CD4-positive, CD25-positive, alpha-beta regulatory T cell (primary cell): Measurements from ENCODE around the gene TRPC4AP. TPM values are rescaled to one million over a fixed set of nuclear protein-coding genes. Genes with fewer than 3 reads are reported as not detected.

Source experiments
- ATAC-seq, 2 donors: fragments of 150-1000 bp; cut with Tn5 transposase; one replicate each; pipeline ENCODE4 v1.10.0; 2021; ENCODE audit warnings: low read depth in 2 of 2, moderate number of reproducible peaks in 2 of 2, moderate library complexity in 1 of 2
- DNase-seq, 3 donors: peaks; one replicate each; pipeline versions ENCODE4 v3.0.0 to v3.0.0-alpha.2; 2012 to 2022; ENCODE audit warnings: mixed read lengths in 1 of 3
- H3K27ac ChIP-seq: one replicate; pipeline ENCODE4 v1.7.0; 2013; ENCODE audit warnings: mild to moderate bottlenecking, low read length; ENCODE audit not compliant: insufficient read depth, poor library complexity, severe bottlenecking
- H3K27me3 ChIP-seq: one replicate; pipeline ENCODE4 v1.7.0; 2013; ENCODE audit warnings: low read length; ENCODE audit not compliant: control insufficient read depth, insufficient read depth
- H3K36me3 ChIP-seq: one replicate; pipeline ENCODE4 v1.7.0; 2013; ENCODE audit warnings: mild to moderate bottlenecking, low read length, moderate library complexity; ENCODE audit not compliant: control insufficient read depth, insufficient read depth
- H3K4me1 ChIP-seq: 2 replicates; pipeline ENCODE4 v1.7.0; 2013; ENCODE audit warnings: mild to moderate bottlenecking, low read length; ENCODE audit not compliant: insufficient read depth, control insufficient read depth, poor library complexity, severe bottlenecking
- H3K4me3 ChIP-seq: one replicate; pipeline ENCODE4 v1.7.0; 2013; ENCODE audit warnings: low read depth, mild to moderate bottlenecking, low read length, moderate library complexity
- H3K9me3 ChIP-seq, 2 experiments: 1 replicate in 1 of 2; 2 replicates in 1 of 2; pipeline ENCODE4 v1.7.0; 2013; ENCODE audit warnings: low read length in 2 of 2, mild to moderate bottlenecking in 1 of 2, moderate library complexity in 1 of 2; ENCODE audit not compliant: control insufficient read depth in 2 of 2
- H3K27ac Mint-ChIP-seq, 3 donors: one replicate each; pipeline ENCODE4 v1.8.0; 2020 to 2022; ENCODE audit warnings: mild to moderate bottlenecking in 3 of 3, mixed read lengths in 3 of 3, moderate library complexity in 2 of 3
- H3K27me3 Mint-ChIP-seq: one replicate; pipeline ENCODE4 v1.8.0; 2022; ENCODE audit warnings: mild to moderate bottlenecking, mixed read lengths
- H3K36me3 Mint-ChIP-seq: one replicate; pipeline ENCODE4 v1.8.0; 2020; ENCODE audit warnings: mixed read lengths
- H3K4me1 Mint-ChIP-seq, 4 donors: one replicate each; pipeline ENCODE4 v1.8.0; 2020 to 2022; ENCODE audit warnings: mixed read lengths in 4 of 4, mild to moderate bottlenecking in 1 of 4
- H3K4me3 Mint-ChIP-seq, 4 donors: one replicate each; pipeline ENCODE4 v1.8.0; 2020 to 2022; ENCODE audit warnings: mild to moderate bottlenecking in 4 of 4, mixed read lengths in 4 of 4, moderate library complexity in 3 of 4
- H3K9me3 Mint-ChIP-seq, 7 donors: one replicate each; pipeline ENCODE4 v1.8.0; 2020 to 2022; ENCODE audit warnings: mixed read lengths in 7 of 7, mild to moderate bottlenecking in 3 of 7, moderate library complexity in 2 of 7
- polyA plus RNA-seq, 4 donors: library from polyadenylated mRNA; unstranded; fragments of 300-500 nt; fragmentation: Illumina TruSeq; gene quantifications; one replicate each; pipeline ENCODE4 v1.2.3, GENCODE V29; 2021
- total RNA-seq: library from RNA; stranded (reverse); gene quantifications from one replicate; pipeline ENCODE4 v1.2.3, GENCODE V29; 2022

TRPC4AP gene
- total RNA-seq: 76.4 TPM
- polyA plus RNA-seq: 10 to 100 TPM; 58.7 to 73.2 (median 60.8) TPM

DNA sequence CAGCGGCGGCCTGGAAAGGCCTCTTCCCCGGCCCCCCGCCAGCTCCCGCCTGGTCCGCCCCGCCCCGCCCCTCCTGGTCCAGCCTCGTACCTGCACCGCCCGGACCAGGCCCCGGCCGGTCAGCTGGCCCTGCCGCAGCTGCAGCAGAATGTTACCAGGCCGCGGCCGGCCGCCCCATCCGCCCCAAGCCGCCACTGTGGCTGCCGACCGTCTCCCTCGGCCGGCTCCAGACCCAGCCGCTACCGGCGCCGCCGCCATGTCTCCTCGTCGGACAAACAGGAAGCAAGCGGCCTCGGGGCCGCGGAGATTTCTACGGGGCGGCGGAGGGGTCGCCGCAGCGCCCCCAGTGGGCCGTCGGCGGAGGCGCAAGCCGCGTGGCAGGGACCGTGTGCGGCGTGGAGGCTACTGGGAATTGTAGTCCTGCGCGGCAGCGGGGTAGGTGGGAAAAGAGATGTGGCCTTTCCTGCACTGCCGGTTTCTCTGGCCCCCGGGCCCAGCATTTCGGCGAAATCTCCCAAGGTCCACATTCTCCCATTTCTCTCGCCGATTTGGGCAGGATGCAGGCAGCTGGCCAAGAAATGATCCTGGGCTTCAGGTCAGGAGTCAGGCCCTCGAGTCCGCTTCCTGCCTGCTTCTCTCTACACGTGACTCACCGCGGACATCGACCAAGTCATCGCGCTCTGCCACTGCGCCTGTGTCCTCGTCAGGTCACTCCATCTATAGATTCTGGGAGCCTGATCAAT lies at the start of gene TRPC4AP:
TSS of gene TRPC4AP (minus strand) at position 284 of the 743 bp plus-strand sequence. CDS start at position 258, 26 bp downstream.
- Mint-ChIP-seq H3K4me3 (peak within 1 kb of the TSS; percentile 86 to 95 (median 94)), H3K4me1 (peaks cover 15 to 53% (median 42%) of the 10 kb centered on the region in 4 donors), H3K9me3 (no peaks in the 10 kb centered on the region), H3K27ac (peak within 1 kb of the TSS; percentile 85 to 94 (median 89)), H3K27me3 (peaks cover 10% of the 10 kb centered on the region), H3K36me3 (peaks cover 9% of the 10 kb centered on the region)
- H3K27me3 ChIP-seq: no peaks in the 10 kb centered on the region
- ATAC-seq (peak; percentile 98 to 99), DNase-seq (peak; percentile 82 to 94 (median 88))
- H3K36me3 ChIP-seq: peaks cover 7% of the 10 kb centered on the region
- peak within 1 kb of the TSS; percentile 89 for H3K4me3 ChIP-seq
- H3K9me3 ChIP-seq: no peaks in the 10 kb centered on the region
- peak within 1 kb of the TSS; percentile 89 for H3K27ac ChIP-seq
- peaks cover 39% of the 10 kb centered on the region for H3K4me1 ChIP-seq

- Mint-ChIP-seq H3K27me3 (no peaks in the 10 kb centered on the region), H3K4me1 (peaks cover 0 to 8% (median 4%) of the 10 kb centered on the region in 4 donors), H3K27ac (peak overlapping the region in 1 of 3 donors; percentile 31), H3K9me3 (no peaks in the 10 kb centered on the region), H3K4me3 (no peak overlapping the region), H3K36me3 (peaks cover 38% of the 10 kb centered on the region)
- no peaks in the 10 kb centered on the region for H3K9me3 ChIP-seq
- DNase-seq (no peak), ATAC-seq (no peak)
- H3K27me3 ChIP-seq: no peaks in the 10 kb centered on the region
- no peaks in the 10 kb centered on the region for H3K4me1 ChIP-seq
- H3K36me3 ChIP-seq: peaks cover 72% of the 10 kb centered on the region
- H3K4me3 ChIP-seq: no peak overlapping the region
- no peak overlapping the region for H3K27ac ChIP-seq
Observed at GRCh38 chr20:35135867-35136586, 43.4 kb upstream of the TRPC4AP start.

- no peaks in the 10 kb centered on the region for H3K4me1 ChIP-seq
- no peak overlapping the region for H3K4me3 ChIP-seq
- H3K9me3 ChIP-seq: no peaks in the 10 kb centered on the region
- no peaks in the 10 kb centered on the region for H3K27me3 Mint-ChIP-seq
- peaks cover 0 to 4% (median 1%) of the 10 kb centered on the region in 4 donors for H3K4me1 Mint-ChIP-seq
- ATAC-seq: no peak
- DNase-seq: no peak
- H3K36me3 Mint-ChIP-seq: peaks cover 39% of the 10 kb centered on the region
- peaks cover 72% of the 10 kb centered on the region for H3K36me3 ChIP-seq
- H3K4me3 Mint-ChIP-seq: no peak overlapping the region
- H3K27me3 ChIP-seq: no peaks in the 10 kb centered on the region
- no peak overlapping the region for H3K27ac ChIP-seq
- no peak overlapping the region for H3K27ac Mint-ChIP-seq
- no peaks in the 10 kb centered on the region for H3K9me3 Mint-ChIP-seq
Observed at GRCh38 chr20:35134880-35135279, 42.3 kb upstream of the TRPC4AP start.

DNA sequence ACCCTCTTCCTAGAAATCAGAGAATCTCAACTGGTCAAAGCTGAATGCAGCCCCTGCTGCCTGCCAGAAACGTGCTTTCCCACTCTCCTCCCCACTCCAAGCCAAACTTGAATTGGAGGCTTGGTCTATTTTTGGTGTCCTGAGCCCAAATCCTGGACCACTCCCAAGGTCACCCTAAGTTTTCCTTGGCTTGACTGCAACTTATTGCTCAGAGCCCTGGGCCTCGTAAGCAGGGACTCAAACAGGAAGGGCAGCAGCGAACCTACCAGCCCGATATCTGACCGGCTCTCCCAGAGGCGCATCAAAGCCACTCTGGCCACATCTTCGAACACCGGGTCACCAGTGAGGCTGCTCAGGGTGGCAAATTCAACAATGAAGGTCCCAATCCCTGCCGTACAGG lies 41.9 kb upstream of the TRPC4AP start:
- Mint-ChIP-seq H3K4me1 (peaks cover 0 to 4% (median under 1%) of the 10 kb centered on the region in 4 donors), H3K27me3 (no peaks in the 10 kb centered on the region), H3K4me3 (no peak overlapping the region), H3K9me3 (no peaks in the 10 kb centered on the region), H3K27ac (no peak overlapping the region), H3K36me3 (peaks cover 39% of the 10 kb centered on the region)
- H3K9me3 ChIP-seq: no peaks in the 10 kb centered on the region
- peaks cover 72% of the 10 kb centered on the region for H3K36me3 ChIP-seq
- no peaks in the 10 kb centered on the region for H3K27me3 ChIP-seq
- no peak overlapping the region for H3K4me3 ChIP-seq
- no peak overlapping the region for H3K27ac ChIP-seq
- no peak for DNase-seq
- ATAC-seq: no peak
- H3K4me1 ChIP-seq: no peaks in the 10 kb centered on the region

GRCh38 chr20:35133735-35134134 lies 41.1 kb upstream of the TRPC4AP start:
- Mint-ChIP-seq H3K4me1 (peaks cover 0 to 4% (median under 1%) of the 10 kb centered on the region in 4 donors), H3K36me3 (peaks cover 39% of the 10 kb centered on the region), H3K4me3 (no peak overlapping the region), H3K27ac (no peak overlapping the region), H3K9me3 (no peaks in the 10 kb centered on the region), H3K27me3 (no peaks in the 10 kb centered on the region)
- Histone ChIP-seq H3K9me3 (no peaks in the 10 kb centered on the region), H3K4me1 (no peaks in the 10 kb centered on the region), H3K4me3 (no peak overlapping the region), H3K27me3 (no peaks in the 10 kb centered on the region), H3K36me3 (peaks cover 69% of the 10 kb centered on the region), H3K27ac (no peak overlapping the region)
- no peak for ATAC-seq
- no peak for DNase-seq

DNA sequence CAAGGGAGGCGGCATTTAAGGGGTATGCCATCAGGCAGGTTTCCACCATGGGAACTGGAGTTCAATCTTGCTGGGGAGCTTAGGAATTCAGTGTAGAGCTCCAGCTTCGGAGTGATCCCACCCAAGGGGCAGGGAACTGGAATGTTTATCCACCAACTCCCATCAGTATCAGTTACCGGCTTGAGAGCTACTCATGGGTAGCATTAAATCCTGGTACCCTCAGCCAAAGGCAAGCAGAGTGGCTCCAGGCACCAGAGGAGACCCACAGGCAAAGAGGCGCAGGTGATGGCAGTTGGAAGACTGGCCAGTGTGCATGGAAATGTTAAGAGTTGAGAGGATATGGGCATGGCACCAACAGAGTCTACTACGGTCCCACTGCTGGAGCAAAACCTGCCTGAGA lies 40.4 kb upstream of the TRPC4AP start:
- Histone ChIP-seq H3K27me3 (no peaks in the 10 kb centered on the region), H3K4me1 (no peaks in the 10 kb centered on the region), H3K9me3 (no peaks in the 10 kb centered on the region), H3K36me3 (peaks cover 71% of the 10 kb centered on the region), H3K27ac (no peak overlapping the region), H3K4me3 (no peak overlapping the region)
- ATAC-seq: no peak
- Mint-ChIP-seq H3K4me3 (no peak overlapping the region), H3K9me3 (no peaks in the 10 kb centered on the region), H3K36me3 (peaks cover 39% of the 10 kb centered on the region), H3K27ac (no peak overlapping the region), H3K4me1 (peaks cover 0 to 4% (median under 1%) of the 10 kb centered on the region in 4 donors), H3K27me3 (no peaks in the 10 kb centered on the region)
- DNase-seq: no peak

GRCh38 chr20:35131934-35132333 lies 39.3 kb upstream of the TRPC4AP start:
- Histone ChIP-seq H3K4me3 (no peak overlapping the region), H3K36me3 (peaks cover 70% of the 10 kb centered on the region), H3K27me3 (no peaks in the 10 kb centered on the region), H3K9me3 (no peaks in the 10 kb centered on the region), H3K27ac (no peak overlapping the region), H3K4me1 (no peaks in the 10 kb centered on the region)
- peaks cover 0 to 4% (median under 1%) of the 10 kb centered on the region in 4 donors for H3K4me1 Mint-ChIP-seq
- no peaks in the 10 kb centered on the region for H3K9me3 Mint-ChIP-seq
- H3K27me3 Mint-ChIP-seq: no peaks in the 10 kb centered on the region
- peaks cover 34% of the 10 kb centered on the region for H3K36me3 Mint-ChIP-seq
- H3K27ac Mint-ChIP-seq: no peak overlapping the region
- no peak overlapping the region for H3K4me3 Mint-ChIP-seq
- ATAC-seq (no peak), DNase-seq (no peak)
